Measurements from ENCODE around the gene PFKFB3.

DNA sequence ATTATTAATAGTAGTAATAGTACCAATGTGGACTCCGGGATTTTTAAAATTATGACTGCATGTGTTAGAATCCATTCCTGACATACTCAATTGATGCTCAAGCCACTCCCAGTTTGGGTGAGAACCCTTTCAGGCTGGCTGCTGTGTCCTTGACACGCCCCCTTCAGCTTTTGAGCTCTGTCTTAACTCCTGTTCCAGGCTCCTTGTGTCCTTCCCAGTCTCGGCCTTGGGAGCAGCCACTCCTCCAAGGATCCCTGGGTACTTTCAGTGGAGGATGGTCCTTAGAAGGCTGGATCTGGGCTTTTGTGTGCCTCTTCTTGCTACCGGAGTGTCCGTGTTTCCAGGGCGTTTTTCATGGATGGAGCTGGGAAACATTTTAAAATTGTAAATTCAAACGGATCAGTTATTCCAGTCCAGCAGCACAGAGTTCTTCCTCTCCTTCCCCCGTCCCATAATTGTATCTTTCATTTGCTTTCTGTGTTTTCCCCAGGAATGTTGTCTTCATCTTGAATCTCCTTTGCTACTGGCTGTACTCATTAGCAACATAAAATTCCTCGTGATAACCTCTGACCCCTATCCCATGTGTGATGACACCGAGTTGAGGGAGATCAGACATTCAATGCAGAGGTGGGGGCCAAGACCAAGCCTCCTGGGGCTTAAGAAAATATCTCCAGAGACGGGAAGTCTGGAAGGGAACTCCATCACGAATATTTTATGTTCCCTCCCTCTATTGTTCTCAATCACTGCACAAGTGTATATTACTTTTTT is 40.0 kb upstream of the PFKFB3 start:
- TF ChIP-seq, protein P1, sequence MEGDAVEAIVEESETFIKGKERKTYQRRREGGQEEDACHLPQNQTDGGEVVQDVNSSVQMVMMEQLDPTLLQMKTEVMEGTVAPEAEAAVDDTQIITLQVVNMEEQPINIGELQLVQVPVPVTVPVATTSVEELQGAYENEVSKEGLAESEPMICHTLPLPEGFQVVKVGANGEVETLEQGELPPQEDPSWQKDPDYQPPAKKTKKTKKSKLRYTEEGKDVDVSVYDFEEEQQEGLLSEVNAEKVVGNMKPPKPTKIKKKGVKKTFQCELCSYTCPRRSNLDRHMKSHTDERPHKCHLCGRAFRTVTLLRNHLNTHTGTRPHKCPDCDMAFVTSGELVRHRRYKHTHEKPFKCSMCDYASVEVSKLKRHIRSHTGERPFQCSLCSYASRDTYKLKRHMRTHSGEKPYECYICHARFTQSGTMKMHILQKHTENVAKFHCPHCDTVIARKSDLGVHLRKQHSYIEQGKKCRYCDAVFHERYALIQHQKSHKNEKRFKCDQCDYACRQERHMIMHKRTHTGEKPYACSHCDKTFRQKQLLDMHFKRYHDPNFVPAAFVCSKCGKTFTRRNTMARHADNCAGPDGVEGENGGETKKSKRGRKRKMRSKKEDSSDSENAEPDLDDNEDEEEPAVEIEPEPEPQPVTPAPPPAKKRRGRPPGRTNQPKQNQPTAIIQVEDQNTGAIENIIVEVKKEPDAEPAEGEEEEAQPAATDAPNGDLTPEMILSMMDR (CRISPR knock-in tag; IDR thresholded peaks at IDR 0.05), result no peak
- TF ChIP-seq, protein P2, sequence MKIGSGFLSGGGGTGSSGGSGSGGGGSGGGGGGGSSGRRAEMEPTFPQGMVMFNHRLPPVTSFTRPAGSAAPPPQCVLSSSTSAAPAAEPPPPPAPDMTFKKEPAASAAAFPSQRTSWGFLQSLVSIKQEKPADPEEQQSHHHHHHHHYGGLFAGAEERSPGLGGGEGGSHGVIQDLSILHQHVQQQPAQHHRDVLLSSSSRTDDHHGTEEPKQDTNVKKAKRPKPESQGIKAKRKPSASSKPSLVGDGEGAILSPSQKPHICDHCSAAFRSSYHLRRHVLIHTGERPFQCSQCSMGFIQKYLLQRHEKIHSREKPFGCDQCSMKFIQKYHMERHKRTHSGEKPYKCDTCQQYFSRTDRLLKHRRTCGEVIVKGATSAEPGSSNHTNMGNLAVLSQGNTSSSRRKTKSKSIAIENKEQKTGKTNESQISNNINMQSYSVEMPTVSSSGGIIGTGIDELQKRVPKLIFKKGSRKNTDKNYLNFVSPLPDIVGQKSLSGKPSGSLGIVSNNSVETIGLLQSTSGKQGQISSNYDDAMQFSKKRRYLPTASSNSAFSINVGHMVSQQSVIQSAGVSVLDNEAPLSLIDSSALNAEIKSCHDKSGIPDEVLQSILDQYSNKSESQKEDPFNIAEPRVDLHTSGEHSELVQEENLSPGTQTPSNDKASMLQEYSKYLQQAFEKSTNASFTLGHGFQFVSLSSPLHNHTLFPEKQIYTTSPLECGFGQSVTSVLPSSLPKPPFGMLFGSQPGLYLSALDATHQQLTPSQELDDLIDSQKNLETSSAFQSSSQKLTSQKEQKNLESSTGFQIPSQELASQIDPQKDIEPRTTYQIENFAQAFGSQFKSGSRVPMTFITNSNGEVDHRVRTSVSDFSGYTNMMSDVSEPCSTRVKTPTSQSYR (CRISPR knock-in tag; IDR thresholded peaks at IDR 0.05; ENCODE audit: borderline replicate concordance), result no peak
- TF ChIP-seq, protein P3, sequence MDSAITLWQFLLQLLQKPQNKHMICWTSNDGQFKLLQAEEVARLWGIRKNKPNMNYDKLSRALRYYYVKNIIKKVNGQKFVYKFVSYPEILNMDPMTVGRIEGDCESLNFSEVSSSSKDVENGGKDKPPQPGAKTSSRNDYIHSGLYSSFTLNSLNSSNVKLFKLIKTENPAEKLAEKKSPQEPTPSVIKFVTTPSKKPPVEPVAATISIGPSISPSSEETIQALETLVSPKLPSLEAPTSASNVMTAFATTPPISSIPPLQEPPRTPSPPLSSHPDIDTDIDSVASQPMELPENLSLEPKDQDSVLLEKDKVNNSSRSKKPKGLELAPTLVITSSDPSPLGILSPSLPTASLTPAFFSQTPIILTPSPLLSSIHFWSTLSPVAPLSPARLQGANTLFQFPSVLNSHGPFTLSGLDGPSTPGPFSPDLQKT (CRISPR knock-in tag; IDR thresholded peaks at IDR 0.05; ENCODE audit: borderline replicate concordance), result no peak
- TF ChIP-seq ZNF737 (CRISPR knock-in tag; IDR thresholded peaks at IDR 0.05; ENCODE audit: borderline replicate concordance), result no peak
- TF ChIP-seq ZNF230 (CRISPR knock-in tag; IDR thresholded peaks at IDR 0.05), result no peak
- no peak for TF ChIP-seq ZZZ3 (CRISPR knock-in tag; IDR thresholded peaks at IDR 0.05; ENCODE audit: borderline replicate concordance)
- TF ChIP-seq ZNF572 (CRISPR knock-in tag; IDR thresholded peaks at IDR 0.05), result no peak
- no peak for TF ChIP-seq DNMT1 (CRISPR knock-in tag; IDR thresholded peaks at IDR 0.05)
- TF ChIP-seq, protein P4, sequence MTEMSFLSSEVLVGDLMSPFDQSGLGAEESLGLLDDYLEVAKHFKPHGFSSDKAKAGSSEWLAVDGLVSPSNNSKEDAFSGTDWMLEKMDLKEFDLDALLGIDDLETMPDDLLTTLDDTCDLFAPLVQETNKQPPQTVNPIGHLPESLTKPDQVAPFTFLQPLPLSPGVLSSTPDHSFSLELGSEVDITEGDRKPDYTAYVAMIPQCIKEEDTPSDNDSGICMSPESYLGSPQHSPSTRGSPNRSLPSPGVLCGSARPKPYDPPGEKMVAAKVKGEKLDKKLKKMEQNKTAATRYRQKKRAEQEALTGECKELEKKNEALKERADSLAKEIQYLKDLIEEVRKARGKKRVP (CRISPR knock-in tag; IDR thresholded peaks at IDR 0.05), result no peak
- TF ChIP-seq, protein P5, sequence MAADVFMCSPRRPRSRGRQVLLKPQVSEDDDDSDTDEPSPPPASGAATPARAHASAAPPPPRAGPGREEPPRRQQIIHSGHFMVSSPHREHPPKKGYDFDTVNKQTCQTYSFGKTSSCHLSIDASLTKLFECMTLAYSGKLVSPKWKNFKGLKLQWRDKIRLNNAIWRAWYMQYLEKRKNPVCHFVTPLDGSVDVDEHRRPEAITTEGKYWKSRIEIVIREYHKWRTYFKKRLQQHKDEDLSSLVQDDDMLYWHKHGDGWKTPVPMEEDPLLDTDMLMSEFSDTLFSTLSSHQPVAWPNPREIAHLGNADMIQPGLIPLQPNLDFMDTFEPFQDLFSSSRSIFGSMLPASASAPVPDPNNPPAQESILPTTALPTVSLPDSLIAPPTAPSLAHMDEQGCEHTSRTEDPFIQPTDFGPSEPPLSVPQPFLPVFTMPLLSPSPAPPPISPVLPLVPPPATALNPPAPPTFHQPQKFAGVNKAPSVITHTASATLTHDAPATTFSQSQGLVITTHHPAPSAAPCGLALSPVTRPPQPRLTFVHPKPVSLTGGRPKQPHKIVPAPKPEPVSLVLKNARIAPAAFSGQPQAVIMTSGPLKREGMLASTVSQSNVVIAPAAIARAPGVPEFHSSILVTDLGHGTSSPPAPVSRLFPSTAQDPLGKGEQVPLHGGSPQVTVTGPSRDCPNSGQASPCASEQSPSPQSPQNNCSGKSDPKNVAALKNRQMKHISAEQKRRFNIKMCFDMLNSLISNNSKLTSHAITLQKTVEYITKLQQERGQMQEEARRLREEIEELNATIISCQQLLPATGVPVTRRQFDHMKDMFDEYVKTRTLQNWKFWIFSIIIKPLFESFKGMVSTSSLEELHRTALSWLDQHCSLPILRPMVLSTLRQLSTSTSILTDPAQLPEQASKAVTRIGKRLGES (CRISPR knock-in tag; IDR thresholded peaks at IDR 0.05; ENCODE audit: borderline replicate concordance), result no peak
- no peak for TF ChIP-seq MIER3 (CRISPR knock-in tag; IDR thresholded peaks at IDR 0.05; ENCODE audit: borderline replicate concordance)
- TF ChIP-seq, protein P6, sequence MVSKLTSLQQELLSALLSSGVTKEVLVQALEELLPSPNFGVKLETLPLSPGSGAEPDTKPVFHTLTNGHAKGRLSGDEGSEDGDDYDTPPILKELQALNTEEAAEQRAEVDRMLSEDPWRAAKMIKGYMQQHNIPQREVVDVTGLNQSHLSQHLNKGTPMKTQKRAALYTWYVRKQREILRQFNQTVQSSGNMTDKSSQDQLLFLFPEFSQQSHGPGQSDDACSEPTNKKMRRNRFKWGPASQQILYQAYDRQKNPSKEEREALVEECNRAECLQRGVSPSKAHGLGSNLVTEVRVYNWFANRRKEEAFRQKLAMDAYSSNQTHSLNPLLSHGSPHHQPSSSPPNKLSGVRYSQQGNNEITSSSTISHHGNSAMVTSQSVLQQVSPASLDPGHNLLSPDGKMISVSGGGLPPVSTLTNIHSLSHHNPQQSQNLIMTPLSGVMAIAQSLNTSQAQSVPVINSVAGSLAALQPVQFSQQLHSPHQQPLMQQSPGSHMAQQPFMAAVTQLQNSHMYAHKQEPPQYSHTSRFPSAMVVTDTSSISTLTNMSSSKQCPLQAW (CRISPR knock-in tag; IDR thresholded peaks at IDR 0.05), result no peak
- TF ChIP-seq ZNF232 (CRISPR knock-in tag; IDR thresholded peaks at IDR 0.05; ENCODE audit: borderline replicate concordance), result no peak
- no peak for TF ChIP-seq RAD21 (CRISPR knock-in tag; IDR thresholded peaks at IDR 0.05)
